Stimulated activated CD8-positive, alpha-beta memory T cell treated with anti-CD3 and anti-CD28 coated beads, Interleukin-12 subunit alpha, Interleukin-12 subunit beta, amount 100 ng/mL, for 1 hour (primary cell): ENCODE data around the gene HOXC6.

Experiments
- DNase-seq: peaks from one replicate; pipeline ENCODE4 v3.0.0-alpha.2; 2020; ENCODE audit warnings: low read depth

The HOXC6 gene

GRCh38 chr12:54029529-54030441, 1.5 kb downstream of the HOXC6 start:
- DNase-seq: no peak

- DNase-seq: no peak
Measured at GRCh38 chr12:54030442-54030801, 2.2 kb downstream of the HOXC6 start.

- DNase-seq: no peak
Measured at GRCh38 chr12:54030889-54031471, 2.7 kb downstream of the HOXC6 start.

GRCh38 chr12:54031480-54031879, 3.2 kb downstream of the HOXC6 start:
- no peak for DNase-seq

- DNase-seq: no peak
Measured at GRCh38 chr12:54032086-54032619, 3.9 kb downstream of the HOXC6 start.

- peak; percentile 35 for DNase-seq
Measured at GRCh38 chr12:54032627-54033100, 4.4 kb downstream of the HOXC6 start, which contains the start of gene HOXC5. Gene HOXC5 (plus strand): TSS chr12:54033050. CDS start chr12:54033123, 73 bp downstream.

GRCh38 chr12:54033106-54033979, 5.1 kb downstream of the HOXC6 start:
- DNase-seq: no peak

- DNase-seq: no peak
Measured at GRCh38 chr12:54033980-54034784, 5.9 kb downstream of the HOXC6 start.

GRCh38 chr12:54034785-54035310, 6.6 kb downstream of the HOXC6 start:
- DNase-seq: no peak

- DNase-seq: no peak
Measured at GRCh38 chr12:54035568-54036264, 7.5 kb downstream of the HOXC6 start.

- DNase-seq: no peak
Measured at GRCh38 chr12:54036620-54037359, 8.6 kb downstream of the HOXC6 start.

- no peak for DNase-seq
Measured at GRCh38 chr12:54037360-54038283, 9.4 kb downstream of the HOXC6 start.

- no peak for DNase-seq
Measured at GRCh38 chr12:54038284-54038870, 10.1 kb downstream of the HOXC6 start.

- no peak for DNase-seq
Measured at GRCh38 chr12:54038871-54039414, 10.7 kb downstream of the HOXC6 start.

- DNase-seq: no peak
Measured at GRCh38 chr12:54039417-54040147, 11.3 kb downstream of the HOXC6 start.

GRCh38 chr12:54040148-54040494, 11.9 kb downstream of the HOXC6 start:
- DNase-seq: no peak

- DNase-seq: no peak
Measured at GRCh38 chr12:54040648-54041047, 12.4 kb downstream of the HOXC6 start.
